Fibroblast of mammary gland (primary cell): ENCODE measurements around the gene CCNI.
"Not testable (repeated sequence)": the region's sequence is repeated elsewhere in the genome, so short reads cannot be mapped to it uniquely, and the experiment has no call there.

Experiments
- DNase-seq: peaks from one replicate; pipeline ENCODE4 v3.0.0-alpha.2; 2010; ENCODE audit warnings: low read depth
- H3K4me3 ChIP-seq: 2 replicates; pipeline ENCODE4 v1.5.1; 2011; ENCODE audit warnings: low read depth, mild to moderate bottlenecking, low read length, moderate library complexity; ENCODE audit not compliant: control insufficient read depth
- TF ChIP-seq, protein P1 (sequence below): conservative IDR thresholded peaks from 2 replicates; pipeline ENCODE4 v1.5.1; 2011; ENCODE audit warnings: low read depth, low read length, inconsistent platforms; ENCODE audit not compliant: control insufficient read depth, insufficient read depth

CCNI gene

DNA sequence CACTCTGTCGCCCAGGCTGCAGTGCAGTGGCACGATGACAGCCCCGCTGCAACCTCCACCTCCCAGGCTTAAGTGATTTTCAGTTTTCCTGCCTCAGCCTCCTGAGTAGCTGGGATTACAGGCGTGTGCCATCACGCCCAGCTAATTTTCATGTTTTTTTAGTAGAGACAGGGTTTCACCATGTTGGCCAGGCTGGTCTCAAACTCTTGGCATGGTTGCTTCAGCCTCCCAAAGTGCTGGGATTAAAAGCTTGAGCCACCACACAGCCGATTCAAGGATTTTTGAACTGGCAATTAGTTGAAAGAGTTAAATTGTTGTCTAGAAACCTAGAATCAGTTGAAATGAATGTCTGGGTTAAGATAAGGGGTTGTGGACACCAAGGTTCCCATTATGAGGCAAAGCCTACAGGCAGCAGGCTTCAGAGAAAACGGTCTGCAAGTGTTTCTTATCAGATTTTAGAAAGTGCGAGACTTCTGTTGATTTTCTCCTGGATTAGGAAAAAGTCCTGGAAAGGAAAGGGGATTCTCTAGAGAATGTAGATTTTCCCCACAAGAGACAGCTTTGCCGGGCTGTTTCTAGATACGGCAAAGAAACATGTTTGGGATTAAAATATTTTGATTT, 8.3 kb upstream of the CCNI start:
- TF ChIP-seq, protein P1, sequence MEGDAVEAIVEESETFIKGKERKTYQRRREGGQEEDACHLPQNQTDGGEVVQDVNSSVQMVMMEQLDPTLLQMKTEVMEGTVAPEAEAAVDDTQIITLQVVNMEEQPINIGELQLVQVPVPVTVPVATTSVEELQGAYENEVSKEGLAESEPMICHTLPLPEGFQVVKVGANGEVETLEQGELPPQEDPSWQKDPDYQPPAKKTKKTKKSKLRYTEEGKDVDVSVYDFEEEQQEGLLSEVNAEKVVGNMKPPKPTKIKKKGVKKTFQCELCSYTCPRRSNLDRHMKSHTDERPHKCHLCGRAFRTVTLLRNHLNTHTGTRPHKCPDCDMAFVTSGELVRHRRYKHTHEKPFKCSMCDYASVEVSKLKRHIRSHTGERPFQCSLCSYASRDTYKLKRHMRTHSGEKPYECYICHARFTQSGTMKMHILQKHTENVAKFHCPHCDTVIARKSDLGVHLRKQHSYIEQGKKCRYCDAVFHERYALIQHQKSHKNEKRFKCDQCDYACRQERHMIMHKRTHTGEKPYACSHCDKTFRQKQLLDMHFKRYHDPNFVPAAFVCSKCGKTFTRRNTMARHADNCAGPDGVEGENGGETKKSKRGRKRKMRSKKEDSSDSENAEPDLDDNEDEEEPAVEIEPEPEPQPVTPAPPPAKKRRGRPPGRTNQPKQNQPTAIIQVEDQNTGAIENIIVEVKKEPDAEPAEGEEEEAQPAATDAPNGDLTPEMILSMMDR = no peak
- no peak overlapping the region for H3K4me3 ChIP-seq
- no peak for DNase-seq

DNA sequence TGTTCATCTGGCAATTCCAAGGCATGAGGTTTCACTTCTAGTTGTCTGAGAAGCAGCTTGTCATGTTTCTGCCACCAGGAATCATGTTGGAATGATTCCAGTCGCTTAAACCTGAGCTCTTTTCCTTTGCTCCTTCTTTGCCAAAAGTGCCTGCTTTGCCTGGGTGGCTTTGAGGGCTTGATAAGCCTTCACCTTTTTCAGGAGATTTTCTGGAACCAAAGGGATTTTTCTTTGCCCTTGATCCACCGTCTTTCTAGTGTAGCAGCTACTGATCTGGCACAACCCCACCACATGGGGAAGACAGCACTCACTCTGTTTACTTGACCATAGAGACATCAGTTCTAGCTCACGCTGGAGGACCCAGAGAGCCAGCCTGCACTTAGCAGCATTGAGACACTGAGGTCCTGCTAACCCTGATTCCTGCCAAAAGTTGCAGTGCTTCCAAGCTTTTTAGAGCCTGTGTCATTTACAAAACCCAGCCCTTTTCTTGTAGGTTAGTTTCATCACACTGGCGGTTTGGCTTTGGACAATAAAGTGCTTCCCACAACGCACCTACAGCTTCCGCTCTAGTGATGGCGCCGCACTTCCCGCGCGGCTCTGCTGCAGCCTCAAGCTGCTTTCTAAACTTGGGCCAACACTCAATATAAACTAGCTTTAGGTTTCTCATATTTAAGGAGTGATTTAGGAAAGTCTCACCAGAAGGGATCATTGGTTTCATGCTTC, 7.3 kb upstream of the CCNI start:
- TF ChIP-seq, protein P1 = no peak
- no peak for DNase-seq
- H3K4me3 ChIP-seq = no peak overlapping the region

DNA sequence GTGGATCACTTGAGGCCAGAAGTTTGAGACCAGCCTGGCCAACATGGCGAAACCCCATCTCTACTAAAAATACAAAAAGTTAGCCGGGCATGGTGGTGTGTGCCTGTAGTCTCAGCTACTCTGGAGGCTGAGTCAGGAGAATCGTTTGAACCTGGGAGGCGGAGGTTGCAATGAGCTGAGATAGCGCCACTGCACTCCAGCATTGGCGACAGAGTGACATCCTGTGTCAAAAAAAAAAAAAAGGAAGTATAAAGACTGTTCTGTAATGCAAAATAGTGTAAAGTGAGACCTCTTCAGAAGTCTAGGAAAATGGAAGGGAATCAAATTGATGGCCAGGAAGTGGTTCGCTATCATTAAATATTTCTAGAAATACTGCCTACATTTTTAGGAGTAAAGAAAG, 5.0 kb upstream of the CCNI start:
- not testable (repeated sequence) for H3K4me3 ChIP-seq, DNase-seq

DNA sequence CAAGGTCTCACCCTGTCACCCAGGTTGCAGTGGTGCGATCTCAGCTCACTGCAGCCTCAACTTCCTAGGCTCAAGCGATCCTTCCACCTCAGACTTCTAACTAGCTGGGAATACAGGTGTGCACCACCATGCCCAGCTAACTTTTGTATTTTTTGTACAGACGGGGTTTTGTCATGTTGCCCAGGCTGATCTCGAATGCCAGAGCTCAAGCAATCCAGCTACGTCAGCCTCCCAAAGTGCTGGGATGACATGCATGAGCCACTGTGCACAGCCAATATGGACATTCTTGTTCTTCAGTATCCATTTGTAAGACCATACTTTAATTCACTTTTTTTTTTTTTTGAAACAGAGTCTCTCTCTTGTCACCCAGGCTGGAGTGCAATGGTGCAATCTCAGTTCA, 3.5 kb upstream of the CCNI start:
- DNase-seq = no peak
- no peak overlapping the region for H3K4me3 ChIP-seq
- TF ChIP-seq, protein P1 = no peak

DNA sequence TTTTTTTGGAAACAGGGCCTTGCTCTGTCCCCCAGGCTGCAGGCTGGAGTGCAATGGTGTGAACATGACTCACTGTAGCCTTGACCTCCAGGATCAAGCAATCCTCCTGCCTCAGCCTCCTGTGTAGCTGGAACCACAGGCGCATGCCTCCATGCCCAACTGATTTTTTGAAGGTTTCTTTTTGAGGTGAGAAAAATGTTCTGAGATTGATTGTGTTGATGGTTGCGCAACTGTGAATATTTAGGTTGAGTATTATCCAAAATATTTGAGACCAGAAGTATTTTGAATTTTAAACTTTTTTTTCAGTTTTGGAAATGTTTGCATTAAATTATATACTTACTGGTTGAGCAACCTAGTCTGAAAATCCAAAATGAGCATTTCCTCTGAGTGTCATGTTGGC, 2.6 kb upstream of the CCNI start:
- TF ChIP-seq, protein P1 = no peak
- DNase-seq = no peak
- no peak overlapping the region for H3K4me3 ChIP-seq

DNA sequence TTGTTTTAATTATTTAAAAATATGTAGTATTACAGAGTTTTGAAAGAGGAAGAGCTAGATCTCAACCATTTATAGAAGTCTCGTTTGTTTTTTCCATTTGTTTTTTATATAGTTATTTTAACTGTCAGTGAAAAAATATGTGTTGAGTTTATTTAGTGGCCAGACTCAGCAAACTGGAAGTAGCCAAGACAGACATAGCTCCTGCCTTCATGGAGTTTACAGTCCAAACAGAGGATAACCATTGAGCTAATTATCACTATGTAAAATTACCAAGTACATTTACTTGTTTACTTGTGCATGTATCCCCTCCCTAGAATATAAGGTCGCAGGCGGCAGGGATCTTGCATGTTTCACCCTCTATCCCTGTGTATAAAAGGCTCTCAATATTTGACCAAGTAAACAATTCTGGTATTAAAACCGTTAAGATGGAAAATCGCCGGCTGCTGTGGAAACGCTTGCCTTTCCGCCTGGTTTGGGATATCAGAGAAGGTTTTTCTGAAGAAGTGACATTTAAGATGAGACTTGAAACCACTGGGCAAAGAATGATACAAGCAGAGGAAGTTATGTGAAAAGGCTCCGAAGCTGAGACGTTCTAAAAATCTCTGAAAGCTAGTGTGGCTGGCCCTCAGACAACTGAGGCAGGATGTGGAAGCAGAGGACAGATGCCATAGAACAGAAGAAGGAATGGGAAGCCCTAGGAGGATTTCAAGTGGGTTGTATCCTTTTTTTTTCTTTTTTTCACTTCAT, 1.3 kb upstream of the CCNI start:
- TF ChIP-seq, protein P1 = no peak
- no peak for DNase-seq
- peak overlapping the region; percentile 90 for H3K4me3 ChIP-seq

DNA sequence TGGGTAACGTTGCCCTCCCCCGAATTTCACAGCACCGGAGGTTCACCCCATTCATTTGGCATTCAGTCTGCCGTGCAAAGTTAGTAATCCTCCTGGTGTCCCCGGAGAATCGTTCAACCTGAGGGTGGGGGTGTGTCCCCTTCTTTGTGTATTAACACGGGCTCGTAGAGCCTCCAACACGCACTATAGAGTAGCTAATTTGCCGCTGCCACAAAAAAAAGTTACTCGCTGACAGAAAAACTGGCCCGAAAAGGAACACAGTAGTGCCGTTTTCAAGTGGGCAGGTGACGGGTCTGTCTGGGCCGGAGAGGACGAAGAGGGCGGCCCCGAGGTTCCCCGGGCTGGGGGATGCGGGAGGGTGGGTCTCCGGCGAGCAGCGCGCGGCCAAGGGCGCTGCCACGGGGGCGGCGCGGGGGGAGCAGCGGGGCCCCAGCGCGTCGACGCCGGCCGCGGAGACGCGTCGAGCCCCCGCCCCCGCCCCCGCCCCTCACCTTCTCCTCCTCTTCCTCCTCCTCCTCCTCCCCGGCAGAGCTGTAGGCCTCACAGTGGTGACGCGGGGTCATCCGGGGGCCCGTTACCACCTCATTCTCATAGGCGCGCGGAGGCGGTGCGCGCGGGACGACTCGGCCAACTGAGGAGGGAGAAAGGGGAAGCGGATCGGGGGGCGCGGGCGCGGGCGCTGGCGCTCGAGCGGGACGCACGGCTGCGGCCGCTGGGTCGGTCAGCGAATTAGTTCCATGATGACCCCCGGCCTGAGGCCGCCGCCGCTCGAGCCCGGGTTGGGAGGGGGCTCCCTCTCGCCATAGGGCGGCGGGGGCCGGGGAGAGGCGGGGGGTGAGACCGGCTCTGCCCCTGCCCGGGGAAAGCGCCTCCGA, 571 bp downstream of the CCNI start:
- H3K4me3 ChIP-seq = peak overlapping the region; percentile 90
- TF ChIP-seq, protein P1 = no peak
- peak; percentile 70 for DNase-seq
